ENCODE data around the gene CCDC12. TPM values are rescaled to one million over a fixed set of nuclear protein-coding genes. Genes with fewer than 3 reads are reported as not detected.

CCDC12 gene
- total RNA-seq, 6 experiments from 2014 or later = 14.6 to 24.2 (median 17.0) TPM

GRCh38 chr3:47000922-47001730, 24.6 kb upstream of the CCDC12 start:
- DNase-seq = peak in 2 of 3 donors; percentile 7 to 42
- no peaks in the 10 kb centered on the region for H3K27me3 ChIP-seq
- no peaks in the 10 kb centered on the region for H3K9me3 ChIP-seq
- H3K4me1 ChIP-seq = peaks cover 0 to 4% (median 0%) of the 10 kb centered on the region in 4 donors
- ATAC-seq = no peak
- no peak overlapping the region for H3K27ac ChIP-seq
- WGBS (ENCODE audit: insufficient coverage, low coverage, low lambda C conversion rate, missing lambda C conversion rate) = 60% methylated on average over 1 of the region's 25 CpGs
- intact Hi-C loops (cut with DNase I) = no loop called here
- H3K4me3 ChIP-seq = no peak overlapping the region
- peaks cover 0 to 14% (median 2%) of the 10 kb centered on the region in 4 donors for H3K36me3 ChIP-seq
- no peak for TF ChIP-seq CTCF (IDR thresholded peaks at IDR 0.05)
- TF ChIP-seq POLR2A (IDR thresholded peaks at IDR 0.05) = no peak

GRCh38 chr3:47000198-47000815, 23.8 kb upstream of the CCDC12 start:
- no peak for TF ChIP-seq CTCF (IDR thresholded peaks at IDR 0.05)
- no peak for TF ChIP-seq POLR2A (IDR thresholded peaks at IDR 0.05)
- no peaks in the 10 kb centered on the region for H3K9me3 ChIP-seq
- DNase-seq = peak in 2 of 3 donors; percentile 11 to 48
- no peak for ATAC-seq
- no peak overlapping the region for H3K27ac ChIP-seq
- no peak overlapping the region for H3K4me3 ChIP-seq
- H3K4me1 ChIP-seq = peaks cover 0 to 4% (median 0%) of the 10 kb centered on the region in 4 donors
- H3K27me3 ChIP-seq = no peaks in the 10 kb centered on the region
- intact Hi-C loops (cut with DNase I) = no loop called here
- no CpG with 5 or more reads among the region's 10 CpGs for WGBS (ENCODE audit: insufficient coverage, low coverage, low lambda C conversion rate, missing lambda C conversion rate)
- peaks cover 0 to 14% (median 2%) of the 10 kb centered on the region in 4 donors for H3K36me3 ChIP-seq

GRCh38 chr3:46999516-47000197, 23.1 kb upstream of the CCDC12 start:
- 48% methylated on average over 2 of the region's 14 CpGs for WGBS (ENCODE audit: insufficient coverage, low coverage, low lambda C conversion rate, missing lambda C conversion rate)
- no peaks in the 10 kb centered on the region for H3K27me3 ChIP-seq
- intact Hi-C loops (cut with DNase I) = loop anchor here (10.0 kb wide), 1 partner anchor 75 kb away; no protein-coding TSS in a partner anchor
- no peaks in the 10 kb centered on the region for H3K9me3 ChIP-seq
- peak in 2 of 3 donors; percentile 15 to 46 for DNase-seq
- H3K4me1 ChIP-seq = peaks cover 0 to 4% (median 0%) of the 10 kb centered on the region in 4 donors
- no peak for ATAC-seq
- H3K27ac ChIP-seq = no peak overlapping the region
- H3K36me3 ChIP-seq = peaks cover 0 to 14% (median 2%) of the 10 kb centered on the region in 4 donors
- no peak overlapping the region for H3K4me3 ChIP-seq
- TF ChIP-seq POLR2A (IDR thresholded peaks at IDR 0.05) = no peak
- TF ChIP-seq CTCF (IDR thresholded peaks at IDR 0.05) = no peak

- no CpG with 5 or more reads among the region's 22 CpGs for WGBS (ENCODE audit: insufficient coverage, low coverage, low lambda C conversion rate, missing lambda C conversion rate)
- intact Hi-C loops (cut with DNase I) = loop anchor here (10.0 kb wide), 1 partner anchor 74 kb away; no protein-coding TSS in a partner anchor
- peak in 1 of 3 donors; percentile 47 for DNase-seq
- Histone ChIP-seq H3K9me3 (no peaks in the 10 kb centered on the region), H3K27ac (no peak overlapping the region), H3K27me3 (no peaks in the 10 kb centered on the region), H3K4me3 (no peak overlapping the region), H3K36me3 (peaks cover 0 to 14% (median 2%) of the 10 kb centered on the region in 4 donors), H3K4me1 (peaks cover 0 to 4% (median 0%) of the 10 kb centered on the region in 4 donors)
- TF ChIP-seq CTCF (IDR thresholded peaks at IDR 0.05) (no peak), POLR2A (IDR thresholded peaks at IDR 0.05) (no peak)
- ATAC-seq = no peak
These were observed 22.4 kb upstream of the CCDC12 start for GRCh38 chr3:46998852-46999515.
